ES-I3 (cell line): ENCODE data around the gene RNF43.
"Not testable (repeated sequence)": the region's sequence is repeated elsewhere in the genome, so short reads cannot be mapped to it uniquely, and the experiment has no call there.

Source experiments
- H3K36me3 ChIP-seq: 2 replicates; pipeline ENCODE4 v1.6.1; 2013; ENCODE audit warnings: mild to moderate bottlenecking, low read length, control low read depth, moderate library complexity; ENCODE audit not compliant: insufficient read depth
- H3K4me1 ChIP-seq: 2 replicates; pipeline ENCODE4 v1.6.1; 2013; ENCODE audit warnings: mild to moderate bottlenecking, control low read depth, low read length; ENCODE audit not compliant: insufficient read depth
- H3K9ac ChIP-seq: 2 replicates; pipeline ENCODE4 v1.6.1; 2013; ENCODE audit warnings: low read depth, mild to moderate bottlenecking, low read length, moderate library complexity
- H3K9me3 ChIP-seq: 2 replicates; pipeline ENCODE4 v1.6.1; 2013; ENCODE audit warnings: mild to moderate bottlenecking, low read length, moderate library complexity; ENCODE audit not compliant: control insufficient read depth, insufficient read depth

Gene RNF43

GRCh38 chr17:58397421-58397820, 19.9 kb downstream of the RNF43 start:
- H3K9me3 ChIP-seq, H3K9ac ChIP-seq, H3K36me3 ChIP-seq: not testable (repeated sequence)
- H3K4me1 ChIP-seq = peaks cover 37% of the 10 kb centered on the region

GRCh38 chr17:58396173-58396572, 21.2 kb downstream of the RNF43 start:
- Histone ChIP-seq H3K4me1 (peaks cover 29% of the 10 kb centered on the region), H3K9ac (no peak overlapping the region), H3K36me3 (no peaks in the 10 kb centered on the region), H3K9me3 (no peaks in the 10 kb centered on the region)

GRCh38 chr17:58394534-58395223, 22.7 kb downstream of the RNF43 start:
- Histone ChIP-seq H3K36me3 (no peaks in the 10 kb centered on the region), H3K4me1 (peaks cover 26% of the 10 kb centered on the region), H3K9me3 (no peaks in the 10 kb centered on the region), H3K9ac (no peak overlapping the region)

GRCh38 chr17:58391302-58391984, 25.9 kb downstream of the RNF43 start:
- Histone ChIP-seq H3K9ac (no peak overlapping the region), H3K4me1 (peaks cover 29% of the 10 kb centered on the region), H3K9me3 (no peaks in the 10 kb centered on the region), H3K36me3 (no peaks in the 10 kb centered on the region)

GRCh38 chr17:58390884-58391283, 26.4 kb downstream of the RNF43 start:
- Histone ChIP-seq H3K9ac (no peak overlapping the region), H3K36me3 (no peaks in the 10 kb centered on the region), H3K4me1 (peaks cover 29% of the 10 kb centered on the region), H3K9me3 (no peaks in the 10 kb centered on the region)

GRCh38 chr17:58388302-58389190, 28.8 kb downstream of the RNF43 start:
- Histone ChIP-seq H3K4me1 (peaks cover 33% of the 10 kb centered on the region), H3K9ac (no peak overlapping the region), H3K9me3 (no peaks in the 10 kb centered on the region), H3K36me3 (no peaks in the 10 kb centered on the region)

GRCh38 chr17:58387834-58388233, 29.5 kb downstream of the RNF43 start:
- H3K4me1 ChIP-seq = peaks cover 33% of the 10 kb centered on the region

GRCh38 chr17:58386708-58387107, 30.6 kb downstream of the RNF43 start:
- H3K4me1 ChIP-seq = peaks cover 33% of the 10 kb centered on the region
- H3K9me3 ChIP-seq = no peaks in the 10 kb centered on the region
- no peaks in the 10 kb centered on the region for H3K36me3 ChIP-seq
- H3K9ac ChIP-seq = no peak overlapping the region

More at GRCh38 chr17:58387834-58388233, 29.5 kb downstream of the RNF43 start:
- Histone ChIP-seq H3K9me3 (no peaks in the 10 kb centered on the region), H3K9ac (no peak overlapping the region), H3K36me3 (no peaks in the 10 kb centered on the region)

GRCh38 chr17:58385359-58385899, 31.9 kb downstream of the RNF43 start:
- peaks cover 33% of the 10 kb centered on the region for H3K4me1 ChIP-seq

GRCh38 chr17:58384897-58385296, 32.4 kb downstream of the RNF43 start:
- no peaks in the 10 kb centered on the region for H3K36me3 ChIP-seq
- no peak overlapping the region for H3K9ac ChIP-seq
- H3K4me1 ChIP-seq = peaks cover 34% of the 10 kb centered on the region
- no peaks in the 10 kb centered on the region for H3K9me3 ChIP-seq

More at GRCh38 chr17:58385359-58385899, 31.9 kb downstream of the RNF43 start:
- H3K9me3 ChIP-seq = no peaks in the 10 kb centered on the region
- no peaks in the 10 kb centered on the region for H3K36me3 ChIP-seq
- no peak overlapping the region for H3K9ac ChIP-seq

- no peaks in the 10 kb centered on the region for H3K9me3 ChIP-seq
- no peaks in the 10 kb centered on the region for H3K36me3 ChIP-seq
- H3K4me1 ChIP-seq = peaks cover 34% of the 10 kb centered on the region
- H3K9ac ChIP-seq = no peak overlapping the region
Observed at GRCh38 chr17:58383892-58384462, 33.4 kb downstream of the RNF43 start.

GRCh38 chr17:58382872-58383242, 34.5 kb downstream of the RNF43 start:
- H3K9ac ChIP-seq = no peak overlapping the region
- H3K9me3 ChIP-seq = no peaks in the 10 kb centered on the region

GRCh38 chr17:58382108-58382871, 35.0 kb downstream of the RNF43 start:
- Histone ChIP-seq H3K9me3 (no peaks in the 10 kb centered on the region), H3K4me1 (peaks cover 27% of the 10 kb centered on the region), H3K36me3 (no peaks in the 10 kb centered on the region), H3K9ac (no peak overlapping the region)

More at GRCh38 chr17:58382872-58383242, 34.5 kb downstream of the RNF43 start:
- no peaks in the 10 kb centered on the region for H3K36me3 ChIP-seq
- H3K4me1 ChIP-seq = peaks cover 24% of the 10 kb centered on the region
